HG03354 (cell line): ENCODE results near the gene GRID1.

ENCODE experiments used
- ATAC-seq: cut with Tn5 transposase; IDR thresholded peaks from one replicate; pipeline ENCODE4 v1.9.1; 2021; ENCODE audit warnings: mild to moderate bottlenecking; ENCODE audit not compliant: unreplicated experiment, poor library complexity, severe bottlenecking

The GRID1 gene

DNA sequence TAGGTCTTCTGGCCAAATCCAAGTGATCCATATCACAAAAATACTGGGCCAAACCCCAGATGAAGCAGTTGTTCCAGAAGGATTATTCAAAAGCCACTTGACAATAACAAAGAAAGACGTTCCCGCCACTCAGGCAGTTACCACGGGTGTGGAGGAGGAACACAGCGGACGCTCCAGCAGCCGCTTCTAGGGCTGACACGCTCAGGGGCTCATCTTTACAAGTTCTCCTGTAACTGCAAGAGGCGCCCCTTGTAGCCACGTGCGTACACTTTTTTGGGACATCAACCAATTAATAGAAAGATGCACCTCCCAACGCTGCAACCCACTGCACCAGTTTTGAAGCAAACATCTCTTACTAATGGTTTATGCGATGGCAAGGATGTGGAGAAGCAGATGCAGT, 159.4 kb downstream of the GRID1 start:
- no peak for ATAC-seq

DNA sequence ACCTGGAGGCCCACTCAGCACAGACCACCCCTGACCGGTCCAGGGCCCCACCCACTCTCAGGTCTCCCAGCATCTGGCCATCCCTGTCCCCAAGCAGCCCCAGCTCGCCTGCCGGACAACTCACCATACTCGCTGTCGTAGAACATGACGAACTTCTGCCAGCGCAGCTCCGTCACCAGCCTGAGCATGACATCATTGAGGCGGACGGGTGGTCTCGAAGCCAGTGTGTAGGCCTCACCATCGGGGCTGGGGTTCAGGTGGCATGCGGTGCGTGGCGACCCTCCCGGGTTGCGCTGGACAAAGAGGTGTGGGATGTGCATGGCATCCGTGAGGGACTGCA, 160.4 kb downstream of the GRID1 start:
- no peak for ATAC-seq

DNA sequence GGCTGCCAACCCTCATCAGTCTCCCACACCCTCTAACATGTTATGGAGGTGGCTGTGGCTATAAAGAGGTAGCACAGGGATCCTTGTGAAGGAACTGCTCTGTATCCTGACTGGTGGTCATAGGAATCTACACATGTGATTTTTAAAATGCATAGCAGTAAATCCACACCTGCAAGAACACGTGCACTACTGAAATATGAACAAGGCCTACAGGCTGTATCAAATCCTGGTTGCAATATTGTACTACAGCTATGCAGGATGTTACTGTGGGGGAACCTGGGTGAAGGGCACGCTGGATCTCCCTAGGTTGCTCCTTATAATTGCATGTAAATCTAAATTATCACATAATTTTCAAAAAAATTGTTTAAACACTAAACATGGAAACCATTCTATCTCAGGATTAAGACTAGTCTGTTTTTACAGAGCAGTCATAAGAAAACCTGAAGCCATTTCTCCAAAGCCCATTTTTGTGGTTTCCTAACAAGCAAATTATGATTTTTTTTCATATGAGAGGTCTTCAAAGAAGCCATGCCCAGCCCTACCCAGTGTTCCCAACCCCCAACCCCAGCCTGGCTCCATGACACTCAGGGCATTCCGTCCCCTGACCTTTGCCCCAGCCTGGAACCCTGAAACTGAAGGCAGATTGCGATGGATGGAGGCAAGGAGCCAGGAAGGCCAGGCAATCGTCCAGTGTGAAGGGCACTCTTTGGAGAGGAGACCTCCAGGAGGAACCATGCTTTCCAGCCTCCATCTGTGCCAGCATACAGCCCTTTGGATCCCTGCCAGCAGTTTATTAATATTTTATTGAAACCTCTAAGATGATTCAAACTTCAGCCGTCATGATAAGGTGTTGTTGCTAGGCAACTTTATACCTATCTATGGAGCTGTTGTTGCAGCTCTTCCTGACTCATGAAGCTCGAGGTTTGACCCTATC, 161.0 kb downstream of the GRID1 start:
- no peak for ATAC-seq

DNA sequence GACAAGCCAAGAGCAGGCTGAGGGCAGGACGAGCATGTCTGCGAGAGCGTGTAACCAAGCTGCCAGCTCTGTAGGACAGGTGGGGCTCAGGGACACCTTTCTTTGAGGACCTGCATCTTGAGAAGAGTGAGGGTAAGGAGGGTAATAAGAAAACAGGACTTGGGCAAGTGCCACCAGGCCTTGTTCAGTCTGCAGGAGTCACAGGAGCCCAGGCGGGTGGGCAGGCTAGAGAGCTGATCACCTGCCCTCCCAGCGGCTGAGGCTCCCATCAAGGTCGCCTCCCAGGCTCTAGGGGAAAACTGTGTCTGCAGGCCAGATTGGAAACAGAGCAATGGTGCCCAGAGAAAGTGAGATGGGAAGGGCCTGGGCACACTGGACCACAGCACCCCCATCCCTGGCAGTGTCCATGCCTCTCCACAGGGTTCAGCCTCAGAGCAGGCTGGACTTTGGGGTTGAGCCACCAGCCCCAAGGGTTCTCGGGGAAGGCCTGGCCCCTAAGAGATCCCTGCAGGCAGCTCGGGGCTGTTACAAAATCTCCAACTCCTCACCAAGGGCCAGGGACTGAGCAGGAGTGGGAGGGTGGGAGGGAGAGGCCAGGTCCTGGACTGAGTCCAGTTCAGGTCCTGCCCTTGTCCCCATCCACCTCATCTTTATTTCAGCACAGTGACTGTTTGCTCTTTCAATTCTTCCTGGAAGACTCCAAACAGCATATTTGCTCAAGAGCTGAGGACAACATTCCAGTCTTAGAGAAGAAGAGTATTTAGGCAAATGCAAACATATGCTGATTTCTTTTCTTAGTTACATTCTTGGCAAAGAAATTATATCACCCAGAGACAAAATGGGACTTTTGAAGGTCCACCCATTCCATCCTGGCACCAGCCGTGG, 161.9 kb downstream of the GRID1 start:
- no peak for ATAC-seq

DNA sequence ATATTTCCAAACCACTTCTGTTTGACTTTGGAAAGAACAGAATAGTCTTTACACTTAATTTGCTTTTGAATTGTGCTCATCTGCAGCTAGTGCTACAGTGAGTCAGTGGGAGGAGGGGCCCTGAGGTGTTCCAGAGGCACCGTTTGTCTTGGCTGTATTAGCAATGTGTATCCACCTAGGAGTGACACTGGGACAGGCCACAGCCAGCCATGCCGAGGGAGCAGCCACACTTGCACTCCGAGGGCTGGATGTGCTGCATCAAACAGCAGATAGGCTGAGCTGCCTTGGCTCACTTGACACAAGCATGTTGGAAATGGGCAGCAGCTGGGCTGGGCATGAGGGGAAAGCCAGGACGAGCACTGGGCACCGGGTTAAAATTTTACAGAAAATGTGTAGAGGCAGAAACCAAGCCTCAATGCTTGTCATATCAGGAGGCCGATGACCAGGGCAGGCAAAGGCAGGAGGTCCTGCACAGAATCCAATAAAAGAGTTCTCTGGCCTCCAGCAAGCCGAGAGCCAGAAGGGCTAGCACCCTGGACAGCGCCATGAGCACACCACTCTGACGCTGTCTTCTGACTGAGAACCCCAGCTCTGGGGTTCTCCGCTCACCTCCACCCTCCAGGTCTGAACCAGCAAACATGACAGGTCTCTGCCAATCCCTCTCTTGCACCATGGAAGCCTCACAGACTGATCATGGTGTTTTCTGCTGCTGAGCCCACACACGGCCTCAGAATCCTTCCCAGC, 163.3 kb downstream of the GRID1 start:
- no peak for ATAC-seq

DNA sequence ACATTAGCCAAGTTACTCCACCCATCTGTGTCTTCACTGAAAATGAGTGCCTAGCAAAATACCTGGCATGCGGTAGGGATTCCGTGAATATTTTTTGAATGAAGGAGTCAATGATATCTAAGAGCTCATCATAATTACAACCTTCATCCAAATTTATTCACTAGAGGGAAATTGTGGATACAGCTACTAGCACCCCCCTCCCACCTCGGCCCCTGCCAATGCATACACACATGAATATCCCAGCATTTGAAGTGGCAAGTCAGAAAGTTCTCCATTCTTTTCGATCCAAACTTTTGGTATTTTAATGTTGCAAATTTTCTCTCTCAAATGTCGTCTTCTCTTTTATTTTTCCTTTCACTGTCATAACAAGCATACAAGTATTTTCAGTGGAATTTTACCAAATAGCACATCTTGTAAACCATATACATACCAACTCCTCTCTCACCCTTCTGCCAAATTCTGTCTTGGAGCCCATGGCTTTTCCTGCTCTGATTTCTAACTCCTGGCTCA, 164.3 kb downstream of the GRID1 start:
- no peak for ATAC-seq

DNA sequence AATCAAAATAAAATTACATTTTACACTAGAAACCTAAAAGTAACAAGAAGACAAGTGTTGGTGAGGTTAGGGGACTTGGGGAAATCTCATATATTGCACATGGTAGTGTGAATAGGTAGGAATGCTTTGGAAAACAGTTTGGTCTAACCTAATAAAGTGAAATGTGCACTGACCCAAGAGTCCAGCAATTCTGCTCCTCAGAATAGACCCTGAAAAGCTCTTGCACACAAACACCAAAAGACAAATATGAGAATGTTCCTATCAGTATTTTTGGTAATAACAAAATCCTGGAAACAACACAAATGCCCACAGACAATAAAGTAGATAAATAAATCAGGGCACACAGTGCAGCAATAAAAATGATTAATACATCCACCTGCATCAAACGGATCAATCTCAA, 165.7 kb downstream of the GRID1 start:
- ATAC-seq, result no peak

DNA sequence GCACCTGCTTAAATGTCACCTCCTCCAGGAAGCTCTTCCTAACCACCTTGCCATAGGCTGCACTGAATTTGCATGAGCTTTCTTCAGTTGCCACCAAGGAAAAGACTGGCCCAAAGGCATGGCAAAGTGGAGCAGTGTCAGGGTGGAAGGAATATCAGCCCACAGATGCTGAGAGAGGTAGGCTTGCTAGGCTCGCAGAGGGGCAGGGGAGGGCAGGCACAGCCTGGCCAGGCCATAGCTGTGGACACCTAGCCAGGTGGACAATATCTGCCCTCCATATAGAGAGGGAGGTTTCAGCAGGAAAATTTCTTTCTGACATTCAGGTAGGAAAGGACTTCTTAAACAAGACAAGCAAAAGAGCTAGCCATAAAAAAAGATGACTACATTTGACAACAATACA, 166.3 kb downstream of the GRID1 start:
- no peak for ATAC-seq

DNA sequence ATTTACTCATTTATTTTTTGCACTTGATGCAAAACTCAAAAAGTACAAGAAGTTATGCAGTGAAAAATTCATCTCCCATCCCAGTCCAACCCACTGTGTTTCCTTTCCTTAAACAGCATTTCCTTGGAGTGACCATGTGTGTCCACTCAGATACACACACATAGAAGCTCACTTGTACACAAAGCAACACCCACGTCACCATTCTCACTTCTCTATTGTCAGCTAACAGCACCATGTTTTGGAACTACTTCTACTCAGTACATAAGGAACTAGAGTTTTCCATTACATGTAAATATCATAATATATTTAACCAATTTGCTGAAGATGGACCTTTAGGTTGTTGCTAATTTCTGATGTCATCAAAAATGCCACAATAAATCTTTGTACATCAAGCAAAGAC, 167.6 kb downstream of the GRID1 start:
- no peak for ATAC-seq

DNA sequence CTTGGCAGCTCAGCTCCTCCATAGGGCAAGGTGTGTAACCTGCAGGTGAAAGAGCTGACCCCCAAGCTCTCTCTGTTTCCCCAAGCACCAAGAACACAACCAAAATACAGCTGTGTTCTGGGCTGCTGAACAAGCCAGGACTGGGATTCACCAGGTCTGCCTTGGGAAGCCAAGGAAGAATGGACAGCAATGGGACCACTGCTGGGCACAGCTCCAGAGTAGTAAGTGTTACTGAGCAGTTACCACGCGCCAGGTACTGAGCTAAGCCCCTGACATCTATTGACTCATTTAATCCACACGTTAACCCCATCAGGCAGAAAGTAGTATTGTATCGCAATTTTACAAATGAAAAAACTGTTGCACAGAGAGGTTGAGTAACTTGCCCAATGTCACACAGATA, 168.3 kb downstream of the GRID1 start:
- ATAC-seq, result no peak

DNA sequence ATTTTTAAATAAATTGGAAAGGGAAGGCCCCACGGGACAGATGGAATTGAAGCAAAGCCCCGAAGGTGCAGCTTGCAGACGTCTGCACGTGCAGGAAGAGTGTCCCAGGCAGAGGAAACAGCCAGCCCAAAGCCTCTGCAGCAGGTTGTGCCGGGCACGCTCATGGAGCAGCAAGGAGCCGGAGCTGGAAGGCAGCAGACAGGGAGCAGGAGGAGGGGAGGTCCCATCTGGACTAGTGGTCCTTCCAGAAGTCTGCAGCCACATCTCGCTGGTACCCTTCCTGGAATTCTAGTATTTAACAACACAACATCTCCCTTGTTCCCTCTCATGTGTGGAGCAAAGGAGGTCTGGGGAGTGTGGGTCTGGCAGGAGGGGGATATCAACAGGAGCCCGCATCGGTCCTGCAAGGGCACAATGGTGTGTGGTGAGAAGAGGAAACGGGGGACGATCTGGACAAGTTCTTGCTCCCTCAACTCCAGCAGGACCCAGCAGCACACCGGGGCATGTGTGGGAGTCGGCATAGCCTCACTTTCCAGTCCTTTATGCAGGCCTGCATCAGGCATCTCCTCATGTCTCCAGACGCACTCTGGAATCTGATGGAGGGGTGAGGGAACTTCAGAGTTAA, 169.3 kb downstream of the GRID1 start:
- ATAC-seq, result no peak

DNA sequence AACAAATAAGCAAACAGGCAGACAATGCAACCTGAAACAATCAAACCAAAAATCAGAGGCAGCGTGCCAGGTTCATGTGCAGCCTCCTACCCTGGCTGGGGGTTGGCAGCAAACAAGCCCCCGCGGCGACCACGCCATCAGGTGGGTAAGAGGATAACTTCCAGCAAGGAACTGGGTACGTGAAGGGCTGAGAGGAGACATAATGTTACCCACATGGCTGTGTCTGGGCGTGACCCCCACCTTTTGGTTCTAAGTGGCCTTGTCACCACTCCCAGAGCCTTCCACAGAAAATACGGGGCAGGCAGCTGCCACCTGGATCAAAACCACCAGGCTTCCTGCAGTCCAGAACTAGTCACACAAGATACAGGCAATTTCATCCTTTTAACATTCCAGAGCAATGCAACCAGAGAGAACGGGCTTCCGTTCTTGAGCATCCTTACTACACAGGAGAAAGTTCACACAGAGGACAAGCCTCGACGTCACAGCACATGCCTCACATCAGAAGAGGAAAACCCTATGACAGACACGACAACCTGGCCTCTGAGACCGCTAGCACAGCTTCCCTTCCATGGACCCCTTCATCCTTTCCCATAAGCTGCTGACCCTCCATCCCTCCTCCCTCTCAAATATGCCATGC, 171.0 kb downstream of the GRID1 start:
- ATAC-seq, result no peak

DNA sequence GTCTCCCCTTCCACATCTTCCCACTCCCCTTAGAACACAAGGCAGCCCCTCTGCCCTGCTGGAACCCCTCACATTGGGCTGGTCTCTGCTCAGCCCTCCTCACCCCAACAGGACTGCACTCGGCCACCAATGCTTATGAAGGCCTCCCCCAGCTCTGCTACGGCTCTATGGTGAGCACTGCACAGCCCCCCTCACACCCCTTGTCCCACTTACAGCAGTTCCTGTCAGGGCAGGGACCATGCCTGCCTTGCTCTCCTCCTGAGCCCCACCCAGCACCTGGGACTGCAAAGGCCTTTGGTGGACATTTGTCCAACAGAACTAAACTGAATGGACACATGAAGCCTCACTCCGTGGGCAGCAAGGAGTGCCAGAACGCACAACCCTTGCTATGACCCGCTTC, 171.9 kb downstream of the GRID1 start:
- ATAC-seq, result no peak

DNA sequence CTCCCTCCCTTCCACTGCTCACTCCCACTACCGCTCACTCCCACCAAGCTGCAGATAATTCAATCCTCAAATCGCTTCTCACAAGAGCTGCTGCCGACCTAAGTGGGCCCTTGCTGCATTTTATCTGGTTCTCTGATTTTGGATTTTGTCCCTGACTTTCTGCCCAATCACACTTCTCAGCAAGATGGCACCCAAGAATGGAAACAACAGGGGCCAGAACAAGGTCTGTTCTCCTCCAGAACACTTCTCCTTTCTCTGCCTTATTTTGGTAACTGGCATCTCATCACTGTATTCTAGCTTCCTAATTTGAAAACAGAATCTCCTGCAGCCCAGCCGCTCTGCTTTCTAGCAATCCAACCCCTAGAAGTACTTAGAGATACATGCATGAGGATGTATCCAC, 172.8 kb downstream of the GRID1 start:
- ATAC-seq, result no peak

DNA sequence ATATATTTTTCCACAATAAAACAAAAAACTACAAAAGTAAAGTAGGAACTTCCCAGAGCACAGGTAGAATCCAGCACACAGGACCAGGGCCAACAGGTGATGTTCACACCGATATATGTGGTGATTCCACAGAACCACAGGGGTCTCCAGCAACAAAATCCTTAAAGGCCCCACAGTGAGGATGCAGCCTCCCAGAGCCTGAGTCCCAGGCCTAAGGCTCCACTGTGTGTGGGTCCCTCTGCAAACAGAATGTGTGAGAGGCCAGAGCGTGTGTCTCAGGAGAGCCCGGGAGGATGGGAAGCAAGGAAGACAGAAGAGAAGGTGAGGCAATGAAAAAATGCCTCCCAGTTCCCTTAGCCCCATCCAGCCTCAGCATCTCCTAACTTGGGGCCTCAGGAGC, 173.9 kb downstream of the GRID1 start:
- ATAC-seq, result no peak

DNA sequence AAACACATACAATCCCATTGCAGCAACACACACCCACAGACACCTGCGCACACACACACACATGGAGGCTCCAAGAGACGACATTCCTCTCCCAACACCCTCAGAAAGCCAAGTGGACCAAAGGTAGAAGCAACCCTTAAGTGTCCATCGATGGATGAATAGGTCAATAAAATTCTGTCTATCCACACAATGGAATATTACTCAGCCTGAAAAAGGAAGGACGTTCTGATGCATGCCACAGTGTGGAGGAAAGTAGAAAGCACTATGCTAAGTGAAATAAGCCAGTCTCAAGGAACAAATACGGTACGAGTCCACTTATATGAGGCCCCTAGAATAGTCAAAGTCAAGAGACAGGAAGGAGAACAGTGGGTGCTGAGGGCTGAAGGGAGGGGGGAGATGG, 174.4 kb downstream of the GRID1 start:
- ATAC-seq, result no peak

DNA sequence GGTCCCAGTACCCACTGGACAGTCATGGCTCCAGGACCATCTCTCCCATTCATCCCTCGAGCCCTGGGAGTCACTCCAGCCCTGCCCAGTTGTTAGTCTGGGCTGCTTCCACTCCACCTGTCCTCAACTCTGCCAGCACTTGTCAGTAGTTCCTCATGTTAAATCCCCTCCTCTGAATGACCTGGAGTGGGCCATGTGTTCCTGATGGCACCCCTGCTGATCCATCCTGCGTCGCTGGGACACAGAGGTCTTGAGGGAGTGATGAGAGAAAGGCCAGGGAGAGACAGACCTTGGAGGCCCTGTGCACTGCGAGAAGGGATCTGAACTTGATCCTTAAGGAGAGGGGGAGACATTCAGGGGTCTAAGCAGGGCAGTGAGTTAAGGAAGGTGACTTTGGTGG, 174.9 kb downstream of the GRID1 start:
- no peak for ATAC-seq

DNA sequence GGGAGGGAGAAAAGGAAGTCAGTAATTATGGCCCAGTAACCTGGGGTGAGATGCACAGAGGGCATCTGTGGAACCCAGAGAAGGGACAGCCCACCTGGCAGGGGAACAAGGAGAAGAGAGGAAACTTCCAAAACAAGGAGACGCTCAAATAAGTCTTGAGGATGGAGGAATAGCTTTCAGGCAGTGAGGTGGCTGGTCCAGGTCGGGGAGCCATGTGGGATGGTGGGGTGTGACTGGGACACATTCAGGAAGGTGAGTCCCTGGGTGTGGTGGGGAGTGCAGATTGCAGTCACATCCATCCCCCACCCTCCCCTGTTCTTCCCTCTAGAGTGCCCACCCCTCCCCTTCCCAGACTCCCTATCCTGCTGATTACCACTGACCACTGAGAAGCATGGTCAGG, 175.4 kb downstream of the GRID1 start:
- no peak for ATAC-seq

DNA sequence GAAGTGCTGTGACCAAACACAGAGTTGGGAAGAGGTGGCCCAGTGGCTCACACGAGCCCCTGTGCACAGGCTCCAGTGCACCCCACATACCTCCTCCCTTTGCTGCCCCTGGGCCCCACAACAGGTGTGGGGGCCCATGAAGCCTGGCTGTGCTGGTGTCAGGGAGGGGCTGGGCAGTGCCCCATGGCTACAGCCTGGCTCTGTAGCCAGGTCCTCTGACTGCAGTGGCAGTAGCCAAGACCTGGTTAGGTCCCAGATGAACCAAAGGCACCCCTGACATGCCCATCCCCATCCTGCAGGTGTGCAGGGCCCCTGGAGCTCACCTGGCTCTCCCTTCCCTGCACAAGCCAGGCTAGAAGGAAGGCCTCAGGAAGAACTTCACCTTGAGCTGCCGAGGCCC, 176.3 kb downstream of the GRID1 start:
- no peak for ATAC-seq
